ENCODE measurements around the gene PIK3R6. TPM values are rescaled to one million over a fixed set of nuclear protein-coding genes. Genes with fewer than 3 reads are reported as not detected.

The PIK3R6 gene
- total RNA-seq, 2 donors from 2014 or later = 0.66 TPM; not detected in 1

DNA sequence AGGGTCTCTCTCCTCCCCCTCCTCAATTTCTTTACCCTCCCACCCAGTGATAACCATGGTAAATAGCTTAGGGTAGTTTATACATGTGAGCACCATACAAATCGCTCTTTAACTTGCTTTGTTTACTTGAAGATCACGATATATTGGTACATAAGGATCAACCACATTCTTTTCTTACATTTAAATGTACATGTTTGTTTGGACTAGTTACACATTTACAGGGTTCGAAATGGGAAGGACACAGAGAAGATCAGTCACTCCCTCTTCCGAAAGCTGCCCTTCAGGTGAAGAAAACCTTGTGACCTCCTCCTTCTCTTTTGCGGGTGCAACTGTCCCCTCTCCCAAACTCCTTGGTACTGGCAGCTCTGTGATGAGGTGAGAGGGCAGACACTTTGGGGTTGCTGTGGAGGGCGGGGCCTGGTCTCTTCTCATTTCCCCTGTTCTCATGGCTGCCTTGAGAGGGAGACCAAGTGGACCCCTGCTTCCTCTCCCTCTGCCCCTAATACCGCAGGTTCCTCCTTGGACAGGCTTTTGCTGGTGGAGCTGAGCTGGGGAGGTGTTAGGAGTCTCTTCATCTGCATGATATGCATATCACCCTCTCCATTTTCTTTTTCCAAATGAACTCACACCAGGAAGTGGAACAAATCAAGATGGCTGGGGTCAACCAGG, 4.7 kb upstream of the PIK3R6 start:
- Histone ChIP-seq H3K36me3 (replicated peaks in 1 of 2; ENCODE audit: insufficient read depth in 1 of 2, low read depth in 2 of 2) (no peaks in the 10 kb centered on the region), H3K4me1 (peaks cover 9% of the 10 kb centered on the region), H3K27me3 (no peaks in the 10 kb centered on the region), H3K9me3 (no peaks in the 10 kb centered on the region), H3K4me3 (no peak overlapping the region), H3K27ac (no peak overlapping the region)
- ATAC-seq (no peak), DNase-seq (no peak)
- TF ChIP-seq, protein P1, sequence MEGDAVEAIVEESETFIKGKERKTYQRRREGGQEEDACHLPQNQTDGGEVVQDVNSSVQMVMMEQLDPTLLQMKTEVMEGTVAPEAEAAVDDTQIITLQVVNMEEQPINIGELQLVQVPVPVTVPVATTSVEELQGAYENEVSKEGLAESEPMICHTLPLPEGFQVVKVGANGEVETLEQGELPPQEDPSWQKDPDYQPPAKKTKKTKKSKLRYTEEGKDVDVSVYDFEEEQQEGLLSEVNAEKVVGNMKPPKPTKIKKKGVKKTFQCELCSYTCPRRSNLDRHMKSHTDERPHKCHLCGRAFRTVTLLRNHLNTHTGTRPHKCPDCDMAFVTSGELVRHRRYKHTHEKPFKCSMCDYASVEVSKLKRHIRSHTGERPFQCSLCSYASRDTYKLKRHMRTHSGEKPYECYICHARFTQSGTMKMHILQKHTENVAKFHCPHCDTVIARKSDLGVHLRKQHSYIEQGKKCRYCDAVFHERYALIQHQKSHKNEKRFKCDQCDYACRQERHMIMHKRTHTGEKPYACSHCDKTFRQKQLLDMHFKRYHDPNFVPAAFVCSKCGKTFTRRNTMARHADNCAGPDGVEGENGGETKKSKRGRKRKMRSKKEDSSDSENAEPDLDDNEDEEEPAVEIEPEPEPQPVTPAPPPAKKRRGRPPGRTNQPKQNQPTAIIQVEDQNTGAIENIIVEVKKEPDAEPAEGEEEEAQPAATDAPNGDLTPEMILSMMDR (IDR thresholded peaks at IDR 0.05) = no peak
- no peak for TF ChIP-seq POLR2A (IDR thresholded peaks at IDR 0.05)
- 38 to 51% methylated on average over 7 of the region's 7 CpGs for WGBS, 2 donors
- intact Hi-C loops (cut with DNase I) = no loop called here

DNA sequence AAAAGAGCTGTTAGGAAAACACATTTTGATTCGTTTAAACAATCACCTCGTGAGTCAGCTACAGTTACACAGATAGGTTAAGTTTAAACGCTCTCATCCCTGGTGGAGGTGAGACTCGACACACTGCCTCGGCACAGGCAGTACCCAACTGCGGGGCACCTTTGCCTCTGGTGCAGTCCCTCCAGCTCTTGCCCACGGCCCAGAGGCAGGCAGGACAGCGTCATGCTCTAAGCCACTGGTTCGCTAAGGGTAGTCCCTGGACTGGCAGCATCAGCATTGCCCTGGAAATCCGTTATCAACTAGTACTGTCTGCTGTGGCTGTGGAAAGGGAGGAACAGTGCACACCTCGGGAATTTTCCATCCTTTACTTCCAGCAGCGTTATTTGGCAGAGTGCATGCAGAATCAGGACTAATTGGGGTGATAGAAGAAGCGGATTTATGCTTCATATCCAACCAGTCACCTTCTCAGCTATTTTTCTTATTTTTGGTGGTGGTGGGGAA, 3.7 kb upstream of the PIK3R6 start:
- no peak for ATAC-seq
- Histone ChIP-seq H3K27me3 (no peaks in the 10 kb centered on the region), H3K27ac (no peak overlapping the region), H3K9me3 (no peaks in the 10 kb centered on the region), H3K4me3 (no peak overlapping the region), H3K36me3 (replicated peaks in 1 of 2; ENCODE audit: insufficient read depth in 1 of 2, low read depth in 2 of 2) (no peaks in the 10 kb centered on the region), H3K4me1 (peaks cover 9% of the 10 kb centered on the region)
- intact Hi-C loops (cut with DNase I) = no loop called here
- no peak for DNase-seq
- no peak for TF ChIP-seq POLR2A (IDR thresholded peaks at IDR 0.05)
- TF ChIP-seq, protein P1 (IDR thresholded peaks at IDR 0.05) = no peak
- WGBS, 2 donors = 72 to 80% methylated on average over 11 to 13 of the region's 13 CpGs

DNA sequence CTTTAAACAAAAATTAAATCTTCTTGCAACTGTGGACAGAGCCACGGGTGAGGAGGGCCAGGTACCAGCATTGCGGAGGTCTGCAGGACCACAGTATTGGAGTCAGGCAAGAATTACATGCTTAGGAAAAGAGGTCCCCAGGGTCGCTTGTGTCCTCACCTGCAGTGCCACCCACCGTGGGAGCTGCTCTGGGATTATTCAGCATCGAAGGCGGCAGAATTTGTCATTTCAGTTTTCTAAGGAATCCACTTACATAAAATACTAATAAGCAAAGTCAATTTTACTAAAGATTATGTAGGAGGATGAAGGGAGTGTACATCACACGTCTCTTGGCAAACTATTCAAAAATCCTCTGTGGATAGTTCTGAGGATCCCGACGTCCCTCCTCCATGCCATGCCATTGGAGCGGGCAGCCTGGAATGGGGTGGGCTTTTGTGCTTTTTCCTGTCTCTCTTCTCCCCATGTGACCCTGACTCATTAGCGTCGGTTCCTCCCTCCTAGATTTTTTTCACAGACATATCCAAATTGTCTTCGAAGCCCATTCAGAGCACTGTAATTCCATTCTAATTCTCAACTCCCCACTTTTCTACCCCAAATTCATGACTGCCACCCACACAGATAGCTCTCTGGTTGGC, 3.0 kb upstream of the PIK3R6 start:
- peaks cover 9% of the 10 kb centered on the region for H3K4me1 ChIP-seq
- WGBS, 2 donors = 73% methylated on average over 13 of the region's 13 CpGs
- DNase-seq (no peak), ATAC-seq (no peak)
- no peak overlapping the region for H3K27ac ChIP-seq
- TF ChIP-seq POLR2A (IDR thresholded peaks at IDR 0.05) = no peak
- TF ChIP-seq, protein P1 (IDR thresholded peaks at IDR 0.05) = no peak
- no peak overlapping the region for H3K4me3 ChIP-seq
- H3K9me3 ChIP-seq = no peaks in the 10 kb centered on the region
- no peaks in the 10 kb centered on the region for H3K27me3 ChIP-seq
- intact Hi-C loops (cut with DNase I) = no loop called here
- no peaks in the 10 kb centered on the region for H3K36me3 ChIP-seq (replicated peaks in 1 of 2; ENCODE audit: insufficient read depth in 1 of 2, low read depth in 2 of 2)

DNA sequence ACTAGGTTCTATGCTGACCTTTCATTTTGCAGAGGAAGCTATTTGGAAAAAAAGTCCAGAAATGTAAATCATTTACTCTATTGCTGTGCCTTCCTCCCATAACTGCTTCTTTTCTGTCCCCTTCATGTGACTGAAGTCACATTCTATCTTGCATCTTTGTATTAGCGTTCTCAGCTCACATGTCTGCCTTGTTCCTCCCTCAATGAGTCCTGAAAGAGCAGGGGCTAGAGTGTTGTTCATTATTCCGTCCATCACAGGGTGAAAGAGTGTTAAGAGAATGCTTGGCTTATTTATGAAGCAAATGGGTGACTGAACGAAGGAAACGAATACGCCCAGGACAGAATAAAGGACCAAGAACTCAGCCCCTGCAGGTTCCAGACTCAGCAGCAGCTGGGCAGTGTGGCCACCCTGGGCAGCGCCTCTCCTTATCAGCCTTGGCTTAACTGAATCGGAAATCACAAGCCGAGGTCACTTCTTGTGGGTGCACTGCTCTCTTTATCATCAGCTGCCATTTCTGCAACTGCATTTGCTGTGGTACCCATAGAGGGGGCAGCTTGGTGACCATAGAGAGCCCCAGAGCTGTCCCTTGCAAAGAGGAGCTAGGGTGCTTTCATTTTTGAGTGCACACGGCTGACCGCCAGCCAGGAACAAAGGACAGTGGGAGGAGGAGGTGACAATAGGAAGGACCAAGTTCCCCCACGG, 1.8 kb upstream of the PIK3R6 start:
- TF ChIP-seq, protein P1 (IDR thresholded peaks at IDR 0.05) = no peak
- no peak for TF ChIP-seq POLR2A (IDR thresholded peaks at IDR 0.05)
- WGBS, 2 donors = 37 to 43% methylated on average over 11 of the region's 11 CpGs

More for the DNA sequence above, 1.8 kb upstream of the PIK3R6 start:
- no peaks in the 10 kb centered on the region for H3K36me3 ChIP-seq (replicated peaks in 1 of 2; ENCODE audit: insufficient read depth in 1 of 2, low read depth in 2 of 2)
- no peaks in the 10 kb centered on the region for H3K27me3 ChIP-seq
- no peak for ATAC-seq
- no peak overlapping the region for H3K4me3 ChIP-seq
- intact Hi-C loops (cut with DNase I) = no loop called here
- DNase-seq = no peak
- no peaks in the 10 kb centered on the region for H3K9me3 ChIP-seq
- no peak overlapping the region for H3K27ac ChIP-seq
- H3K4me1 ChIP-seq = peaks cover 9% of the 10 kb centered on the region
